GM20431 (cell line): ENCODE measurements around the gene FKBP5.
"Not testable (repeated sequence)": the region's sequence is repeated elsewhere in the genome, so short reads cannot be mapped to it uniquely, and the experiment has no call there.

ENCODE experiments used
- in situ Hi-C: fragments of 300-500 bp; cut with MseI, MboI; formaldehyde crosslinking; loops from one replicate; pipeline ENCODE4 v1.15.0; 2020; ENCODE audit warnings: low sequenced_read_pairs; ENCODE audit not compliant: unreplicated experiment

FKBP5 gene

GRCh38 chr6:35596448-35597442, 92.0 kb downstream of the FKBP5 start:
- in situ Hi-C loops = no loop called here

DNA sequence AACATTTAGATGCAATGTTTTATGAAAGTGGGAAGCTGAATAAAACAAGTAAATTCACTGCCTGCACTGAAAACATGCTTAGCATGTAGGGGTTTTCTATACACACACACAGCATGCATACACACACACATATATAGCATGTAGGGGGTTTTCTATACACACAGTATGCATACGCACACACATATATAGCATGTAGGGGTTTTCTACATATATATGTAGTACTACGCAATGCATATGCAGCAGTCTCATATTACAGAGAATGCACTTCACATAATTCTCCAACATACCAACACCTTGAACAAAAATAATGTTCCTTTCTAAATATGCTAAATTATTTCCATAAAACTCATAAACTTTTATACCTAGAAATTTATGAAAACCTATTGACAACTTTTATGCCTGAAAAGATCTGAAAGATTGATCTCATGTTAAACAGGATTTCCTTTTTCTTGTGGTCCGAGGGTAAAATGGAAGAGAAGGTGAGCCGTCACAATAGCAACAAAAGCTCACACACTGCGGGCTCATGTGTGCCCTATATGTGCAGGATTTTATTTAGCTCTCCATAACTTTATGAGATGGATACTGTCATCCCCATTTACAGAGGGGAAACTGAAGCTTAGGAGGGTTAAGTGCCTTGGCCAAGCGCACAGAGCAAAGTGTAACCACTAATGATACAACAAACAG, 94.1 kb downstream of the FKBP5 start:
- in situ Hi-C loops = no loop called here

DNA sequence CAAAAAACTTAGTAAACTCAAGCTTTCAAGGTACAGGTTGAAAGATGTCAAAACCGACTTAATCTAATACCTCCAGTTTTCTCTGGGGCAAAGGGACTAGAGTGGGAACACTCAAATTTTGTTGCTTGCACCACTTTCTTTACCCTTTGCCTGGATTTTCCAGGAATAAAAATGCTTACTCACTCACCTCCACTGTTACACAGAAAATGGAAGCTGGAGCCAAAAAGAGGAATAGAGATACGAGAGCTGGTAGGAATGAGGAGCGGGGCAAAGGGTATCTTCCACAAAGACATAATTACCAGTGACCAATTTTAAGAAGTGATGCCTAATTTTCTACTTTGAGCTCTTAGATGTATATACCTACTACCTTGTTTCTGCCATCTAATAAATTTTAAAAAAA, 96.5 kb downstream of the FKBP5 start:
- in situ Hi-C loops = no loop called here

DNA sequence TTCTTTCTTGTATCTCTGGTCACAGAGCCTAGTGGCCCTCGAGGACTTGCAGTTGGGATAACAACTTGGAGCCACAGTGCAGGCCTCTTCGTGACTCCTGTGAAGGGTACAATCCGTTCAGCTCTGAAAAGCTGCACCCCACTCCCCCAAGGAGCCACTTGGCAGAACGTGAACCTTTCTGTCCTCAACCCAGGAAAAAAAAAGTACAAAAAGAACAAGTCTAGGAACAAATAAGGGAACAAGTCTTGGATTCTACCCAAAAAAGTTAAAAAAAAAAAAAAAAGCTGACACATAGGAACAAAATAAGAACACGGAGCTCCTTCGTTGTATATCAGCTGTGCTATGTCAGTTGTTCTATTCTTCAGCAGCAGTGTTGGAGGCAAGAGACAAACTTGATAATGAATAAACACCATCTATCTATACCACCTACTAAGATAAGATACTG, 98.1 kb downstream of the FKBP5 start:
- in situ Hi-C loops = no loop called here

DNA sequence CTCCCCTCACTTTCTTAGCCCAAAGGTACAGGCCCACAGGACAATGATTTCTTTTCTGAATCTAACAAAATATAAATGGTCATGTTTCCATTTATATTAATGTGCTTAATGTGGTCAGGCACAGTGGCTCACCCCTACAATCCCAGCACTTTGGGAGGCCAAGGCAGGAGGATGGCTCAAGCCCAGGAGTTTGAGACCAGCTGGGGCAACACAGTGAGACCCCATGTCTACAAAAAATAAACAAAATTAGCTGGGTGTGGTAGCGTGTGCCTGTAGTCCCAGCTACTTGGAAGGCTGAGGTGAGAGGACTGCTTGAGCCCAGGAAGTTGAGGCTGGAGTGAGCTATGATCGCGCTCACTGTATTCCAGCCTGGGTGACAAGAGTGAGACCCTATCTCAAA, 98.8 kb downstream of the FKBP5 start:
- in situ Hi-C loops = no loop called here

DNA sequence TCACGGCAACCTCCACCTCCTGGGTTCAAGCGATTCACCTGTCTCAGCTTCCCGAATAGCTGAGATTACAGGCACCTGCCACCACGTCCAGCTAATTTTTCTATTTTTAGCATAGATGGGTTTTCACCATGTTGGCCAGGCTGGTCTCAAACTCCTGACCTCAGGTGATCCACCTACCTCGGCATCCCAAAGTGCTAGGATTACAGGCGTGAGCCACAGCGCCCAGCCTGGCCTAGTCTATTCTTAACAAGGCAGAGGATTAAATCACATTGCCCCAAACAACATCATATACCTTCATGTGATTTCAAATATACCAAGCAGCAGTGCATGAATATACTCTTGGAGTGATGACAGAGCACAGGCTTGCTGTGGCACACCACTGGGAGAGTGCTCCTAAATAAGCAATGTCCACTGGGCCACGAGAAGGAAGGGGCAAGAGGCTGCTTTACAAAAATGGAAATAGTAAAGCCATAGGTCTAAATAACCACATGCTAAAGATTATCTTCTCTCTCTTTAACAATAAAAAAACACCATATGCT, 99.4 kb downstream of the FKBP5 start:
- in situ Hi-C loops = no loop called here

DNA sequence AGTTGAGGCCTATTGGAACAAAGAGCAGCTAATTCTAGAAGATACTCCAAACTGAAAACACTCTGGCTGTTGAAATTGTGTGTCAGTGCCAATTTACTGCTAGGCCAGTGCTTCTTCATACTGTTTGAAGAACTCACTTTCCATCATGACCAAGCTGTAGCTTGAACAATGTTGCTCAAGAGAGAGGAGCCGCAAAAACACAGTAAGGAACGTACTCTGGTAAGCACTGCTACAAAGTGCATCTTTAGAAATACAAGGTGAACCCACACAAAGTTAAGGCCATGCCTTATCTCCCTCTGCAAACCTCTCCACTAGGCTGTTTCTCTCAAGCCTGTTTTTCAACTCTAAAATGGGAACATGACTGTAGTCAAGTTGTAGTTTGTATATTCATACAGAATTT, 101.5 kb downstream of the FKBP5 start:
- in situ Hi-C loops = no loop called here

DNA sequence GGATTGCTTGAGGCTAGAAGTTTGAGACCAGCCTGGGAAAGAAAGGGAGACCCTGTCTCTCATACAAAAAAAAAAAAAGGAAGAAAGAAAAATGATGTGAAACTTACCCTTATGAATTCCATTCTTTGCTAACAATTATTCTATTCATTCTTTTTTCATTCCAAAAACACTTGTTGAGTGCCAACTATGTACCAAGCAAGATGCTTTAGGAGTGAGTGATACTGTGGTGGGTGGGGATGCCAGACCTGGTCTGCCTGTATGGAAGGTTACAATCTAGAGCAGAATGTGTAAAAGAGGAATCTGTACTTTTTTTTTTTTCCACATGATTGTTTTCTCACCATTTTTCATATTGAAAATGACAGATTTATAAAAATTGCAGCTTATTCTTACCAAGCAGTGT, 102.2 kb downstream of the FKBP5 start:
- in situ Hi-C loops = no loop called here

GRCh38 chr6:35585658-35586057, 103.1 kb downstream of the FKBP5 start:
- in situ Hi-C loops = no loop called here

- in situ Hi-C loops = loop anchor here (5.0 kb wide), 1 partner anchor 153 kb away; the partner anchor contains the start of gene ARMC12
Measured at GRCh38 chr6:35583893-35584688, 104.6 kb downstream of the FKBP5 start.

DNA sequence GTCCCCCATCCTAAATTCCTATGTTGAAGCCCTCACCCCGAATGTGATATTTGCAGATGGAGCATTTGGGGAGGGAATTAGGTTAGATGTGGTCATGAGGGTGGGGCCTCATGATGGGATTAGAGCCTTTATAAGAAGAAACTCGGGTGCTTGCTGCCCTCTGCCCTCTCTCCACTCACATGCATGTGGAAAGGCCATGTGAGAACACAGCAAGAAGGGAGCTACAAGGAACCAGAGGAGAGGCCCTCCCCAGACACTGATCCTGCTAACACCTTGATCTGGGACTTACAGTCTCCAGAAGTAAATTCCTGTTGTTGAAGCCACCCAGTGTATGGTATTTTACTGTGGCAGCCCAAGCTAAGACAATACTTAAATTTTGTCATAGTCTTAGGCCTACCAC, 106.4 kb downstream of the FKBP5 start:
- in situ Hi-C loops = loop anchor here (5.0 kb wide), 1 partner anchor 155 kb away; the partner anchor contains the start of gene ARMC12

DNA sequence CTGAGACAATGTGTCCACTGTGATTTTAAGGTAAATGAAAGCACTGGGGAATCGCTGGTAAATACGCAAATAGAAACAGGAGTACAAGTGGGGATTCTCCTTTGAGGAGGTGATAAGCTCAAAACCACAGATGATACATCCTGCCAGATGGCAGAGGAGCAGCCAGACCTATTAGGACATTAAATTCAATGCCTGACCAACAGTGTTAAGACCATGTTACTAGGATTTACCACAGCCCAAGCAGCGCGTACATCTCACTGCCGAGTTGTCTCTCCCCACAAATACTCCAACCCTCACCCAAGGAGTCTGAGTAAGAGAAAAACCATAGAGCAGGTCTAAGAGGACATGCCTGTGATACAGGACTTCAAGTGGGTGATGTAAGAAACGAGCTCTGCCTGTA, 107.1 kb downstream of the FKBP5 start:
- in situ Hi-C loops = loop anchor here (5.0 kb wide), 1 partner anchor 156 kb away; the partner anchor contains the start of gene ARMC12

- in situ Hi-C loops = loop anchor here (5.0 kb wide), 1 partner anchor 156 kb away; the partner anchor contains the start of gene ARMC12
Measured at GRCh38 chr6:35580836-35581235, 107.9 kb downstream of the FKBP5 start.

DNA sequence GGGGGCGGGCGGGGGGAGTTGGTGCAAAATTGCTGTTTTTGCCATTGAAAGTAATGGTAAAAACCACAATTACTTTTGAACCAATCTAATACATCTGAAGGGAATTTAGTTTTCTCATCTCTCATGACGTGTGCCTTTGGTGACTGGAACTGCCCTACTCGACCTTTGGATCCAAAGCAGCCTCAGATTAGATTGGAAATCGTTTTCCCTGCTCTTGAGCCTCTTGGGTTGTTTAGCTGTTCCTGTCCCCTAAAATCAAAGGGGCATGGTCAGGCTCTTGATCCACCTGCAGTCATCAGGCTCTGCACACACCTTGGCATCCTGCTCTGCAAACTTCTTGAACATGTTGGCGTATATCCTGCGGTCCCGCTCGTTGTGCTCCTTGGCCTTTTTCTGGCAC, 112.0 kb downstream of the FKBP5 start:
- in situ Hi-C loops = no loop called here

DNA sequence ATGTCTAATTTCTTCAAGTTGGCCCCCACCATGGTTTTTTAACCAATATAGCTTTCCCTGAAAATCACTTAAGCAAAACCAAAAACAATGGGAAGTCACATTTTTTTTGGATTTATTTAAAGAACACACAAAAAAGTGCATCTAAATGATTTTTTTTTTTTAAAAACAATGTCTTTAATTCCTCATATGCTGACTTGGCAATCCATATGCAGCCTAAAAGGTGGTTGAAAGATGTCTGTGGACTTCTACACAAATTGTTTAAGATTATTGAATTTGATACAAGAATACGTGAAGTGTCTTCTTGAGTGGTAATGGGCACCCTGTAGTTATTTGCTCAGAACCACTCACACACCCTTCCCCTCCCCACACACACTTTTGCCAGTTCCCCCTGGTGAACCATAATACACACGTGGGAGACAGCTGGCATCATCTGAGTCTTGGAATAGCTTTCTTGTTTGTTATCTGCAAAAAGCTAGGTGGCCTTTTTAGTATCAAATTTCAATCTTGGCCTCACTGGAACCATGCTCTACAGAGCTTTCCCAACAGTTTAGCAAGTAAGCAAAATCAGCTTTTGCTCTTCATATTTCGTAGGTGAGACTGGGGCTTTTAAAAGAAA, 115.1 kb downstream of the FKBP5 start:
- in situ Hi-C loops = no loop called here

- in situ Hi-C loops = not testable (repeated sequence)
Measured at GRCh38 chr6:35570885-35571330, 117.8 kb downstream of the FKBP5 start.

- in situ Hi-C loops = no loop called here
Measured at GRCh38 chr6:35569011-35569461, 119.7 kb downstream of the FKBP5 start.

DNA sequence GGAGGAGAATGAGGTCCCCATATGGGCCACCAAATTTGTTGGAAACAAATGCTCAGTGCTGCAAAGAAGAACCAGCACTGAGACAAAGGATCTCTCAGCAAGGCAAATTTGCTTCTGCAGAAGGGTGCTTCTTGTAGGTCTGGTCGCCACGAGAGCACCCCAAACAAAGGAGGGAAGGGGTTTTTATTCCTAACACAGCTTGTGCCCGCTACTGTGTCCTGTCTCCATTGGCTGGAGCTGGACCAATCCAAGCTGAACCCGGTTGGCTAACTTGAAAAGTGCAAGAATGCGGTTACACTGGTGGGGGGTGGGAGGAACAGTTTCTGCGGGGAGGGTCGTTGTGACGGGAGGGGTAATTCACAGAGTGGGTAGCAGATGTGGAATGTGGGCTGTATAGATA, 121.9 kb downstream of the FKBP5 start:
- in situ Hi-C loops = no loop called here

DNA sequence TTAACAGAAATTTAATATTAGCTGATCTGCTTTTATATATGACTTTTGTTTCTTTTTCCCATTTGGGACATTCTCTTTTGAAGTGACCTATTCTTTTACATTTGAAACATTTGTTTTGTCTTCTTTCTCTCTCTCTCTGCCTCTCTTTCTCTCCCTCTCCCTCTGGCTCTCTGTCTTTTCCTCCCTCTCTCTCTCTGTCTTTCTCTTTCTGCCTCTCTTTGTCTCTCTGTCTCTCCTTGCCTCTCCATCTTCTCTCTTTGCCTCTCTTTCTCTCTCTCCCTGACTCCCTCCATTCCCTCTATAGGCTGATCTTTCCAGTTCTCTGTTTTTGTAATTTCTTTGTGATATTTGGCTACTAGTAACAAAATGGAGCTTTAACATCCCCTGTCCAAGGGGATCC, 124.0 kb downstream of the FKBP5 start:
- in situ Hi-C loops = no loop called here
